ENCODE results near the gene TBC1D2. TPM values are rescaled to one million over a fixed set of nuclear protein-coding genes. Genes with fewer than 3 reads are reported as not detected.
"Not testable (repeated sequence)": the region's sequence is repeated elsewhere in the genome, so short reads cannot be mapped to it uniquely, and the experiment has no call there.

TBC1D2 gene
- total RNA-seq, 1 experiment from 2014 or later: 27.9 TPM

- no peak for DNase-seq (ENCODE audit: low read depth)
Measured at GRCh38 chr9:98271479-98271878, 16.0 kb upstream of the TBC1D2 start.

- not testable (repeated sequence) for DNase-seq (ENCODE audit: low read depth)
Measured at GRCh38 chr9:98270284-98270683, 14.8 kb upstream of the TBC1D2 start.

- not testable (repeated sequence) for DNase-seq (ENCODE audit: low read depth)
Measured at GRCh38 chr9:98269652-98270051, 14.2 kb upstream of the TBC1D2 start.

GRCh38 chr9:98267556-98267955, 12.1 kb upstream of the TBC1D2 start:
- DNase-seq (ENCODE audit: low read depth): not testable (repeated sequence)

- no peak for DNase-seq (ENCODE audit: low read depth)
Measured at GRCh38 chr9:98264516-98264915, 9.1 kb upstream of the TBC1D2 start.

GRCh38 chr9:98263482-98264357, 8.3 kb upstream of the TBC1D2 start:
- peak; percentile 77 for DNase-seq (ENCODE audit: low read depth)

- no peak for DNase-seq (ENCODE audit: low read depth)
Measured at GRCh38 chr9:98263080-98263479, 7.6 kb upstream of the TBC1D2 start.

- no peak for DNase-seq (ENCODE audit: low read depth)
Measured at GRCh38 chr9:98262056-98262455, 6.6 kb upstream of the TBC1D2 start.

GRCh38 chr9:98260635-98261034, 5.2 kb upstream of the TBC1D2 start:
- no peak for DNase-seq (ENCODE audit: low read depth)

- DNase-seq (ENCODE audit: low read depth): no peak
Measured at GRCh38 chr9:98259791-98260190, 4.3 kb upstream of the TBC1D2 start.

GRCh38 chr9:98256756-98257155, 1.3 kb upstream of the TBC1D2 start:
- DNase-seq (ENCODE audit: low read depth): no peak

GRCh38 chr9:98255061-98255577, 330 bp downstream of the TBC1D2 start:
- peak; percentile 74 for DNase-seq (ENCODE audit: low read depth)

GRCh38 chr9:98254228-98255060, 1.0 kb downstream of the TBC1D2 start:
- DNase-seq (ENCODE audit: low read depth): peak; percentile 19

- no peak for DNase-seq (ENCODE audit: low read depth)
Measured at GRCh38 chr9:98253565-98253964, 1.9 kb downstream of the TBC1D2 start.

- peak; percentile 97 for DNase-seq (ENCODE audit: low read depth)
Measured at GRCh38 chr9:98251551-98251950, 3.9 kb downstream of the TBC1D2 start.

- peak; percentile 24 for DNase-seq (ENCODE audit: low read depth)
Measured at GRCh38 chr9:98249771-98250170, 5.7 kb downstream of the TBC1D2 start.

GRCh38 chr9:98248737-98249474, 6.5 kb downstream of the TBC1D2 start:
- DNase-seq (ENCODE audit: low read depth): peak; percentile 96

GRCh38 chr9:98247831-98248657, 7.4 kb downstream of the TBC1D2 start:
- DNase-seq (ENCODE audit: low read depth): no peak

GRCh38 chr9:98242426-98242825, 13.0 kb downstream of the TBC1D2 start:
- no peak for DNase-seq (ENCODE audit: low read depth)

GRCh38 chr9:98241357-98242300, 13.8 kb downstream of the TBC1D2 start:
- DNase-seq (ENCODE audit: low read depth): no peak

All from M059J (cell line).